Measurements from ENCODE around the gene GYS1.

The GYS1 gene

DNA sequence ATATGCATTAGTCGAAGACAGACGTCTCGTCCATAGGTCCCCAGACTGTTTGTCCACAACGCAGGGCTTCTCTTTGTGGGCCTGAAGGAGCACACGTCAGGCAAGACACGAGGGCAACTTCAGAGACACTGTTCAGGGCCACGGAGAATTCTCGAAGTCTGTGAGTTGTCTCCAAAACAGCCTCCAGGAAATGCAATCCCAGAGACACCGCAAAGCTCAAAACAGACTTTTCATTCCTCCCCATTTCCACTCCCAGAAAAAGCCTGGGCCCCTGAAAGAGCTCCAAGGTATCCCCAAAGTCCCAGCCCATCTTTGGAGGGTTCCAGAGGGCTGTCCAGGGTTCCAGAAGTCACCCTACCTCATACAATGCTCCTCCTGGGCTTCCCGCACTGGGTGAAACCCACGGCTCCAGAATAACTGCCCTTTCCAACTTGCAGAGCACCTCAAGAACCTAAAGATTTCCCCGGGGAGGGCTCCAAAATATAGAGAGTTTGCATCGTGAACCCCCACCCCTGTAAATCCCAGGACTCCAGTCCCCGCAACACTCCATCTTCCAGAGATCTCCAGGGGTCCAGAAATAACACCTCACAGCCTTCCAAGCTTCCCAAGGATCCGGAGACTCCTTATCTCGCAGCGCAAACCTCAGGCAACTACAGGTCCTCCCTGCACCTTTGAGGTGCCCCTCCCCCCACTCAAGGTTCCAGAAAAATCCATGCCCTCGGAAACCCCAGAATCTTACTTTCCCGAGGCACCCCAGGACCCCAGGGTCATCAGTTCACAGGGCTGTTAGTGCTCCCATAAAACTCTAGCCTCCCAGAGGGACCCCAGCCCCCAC is 28.7 kb downstream of the GYS1 start:
- Histone ChIP-seq H3K4me3 (ENCODE audit: low read depth, low read length) (peak overlapping the region; percentile 20; the same call in 1 of the 2 replicates), H3K27ac (peak overlapping the region; percentile 62), H3K27me3 (ENCODE audit: insufficient read depth, low read depth, severe bottlenecking) (no peaks in the 10 kb centered on the region), H3K9me3 (ENCODE audit: severe bottlenecking) (peaks cover 4% of the 10 kb centered on the region), H3K36me3 (peaks cover 45% of the 10 kb centered on the region)
- TF ChIP-seq CTCF (IDR thresholded peaks at IDR 0.05; ENCODE audit: low read depth, low read length): no peak
- no peak for DNase-seq

DNA sequence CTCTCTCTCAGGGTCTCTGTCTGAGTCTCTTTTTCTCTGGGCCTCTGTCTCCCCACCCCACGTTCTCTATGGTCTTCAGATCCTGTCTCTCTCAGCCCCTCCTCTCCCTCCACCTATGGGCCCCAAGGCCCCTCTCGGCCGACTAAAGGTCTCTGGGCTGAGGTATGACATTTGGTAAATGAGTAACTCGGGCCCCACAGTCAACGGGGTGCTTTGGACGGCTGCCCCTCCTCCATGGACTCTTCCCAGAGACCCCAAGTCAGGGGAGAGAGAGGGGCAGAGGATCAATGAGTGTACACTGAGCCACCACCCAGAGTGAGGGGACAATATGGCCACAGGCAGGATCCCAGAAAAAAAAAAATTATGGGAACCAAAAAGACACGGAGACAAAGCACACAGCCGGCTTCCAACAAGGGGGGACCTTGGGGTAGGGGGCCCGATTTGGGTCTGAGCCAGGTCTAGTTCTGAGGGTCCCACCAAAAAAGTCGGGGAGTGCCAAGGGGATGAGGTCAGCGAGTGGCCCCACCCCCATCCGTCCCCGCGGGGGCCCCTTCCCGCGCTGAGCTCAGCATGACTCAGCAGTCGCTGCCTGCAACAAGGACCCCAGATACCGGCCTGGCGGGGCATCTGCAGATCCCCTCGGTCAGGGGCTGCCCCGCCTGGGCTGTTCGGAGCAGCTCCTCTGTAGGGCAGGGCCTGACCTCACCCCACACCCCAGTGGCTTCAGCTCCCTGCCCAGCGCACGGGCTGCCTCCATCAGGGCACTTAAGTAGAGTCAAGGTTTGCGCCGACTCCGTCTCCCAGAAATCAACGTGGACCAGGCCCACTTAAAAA is 29.5 kb downstream of the GYS1 start:
- H3K4me3 ChIP-seq (ENCODE audit: low read depth, low read length): no peak overlapping the region
- TF ChIP-seq CTCF (IDR thresholded peaks at IDR 0.05; ENCODE audit: low read depth, low read length): no peak
- H3K9me3 ChIP-seq (ENCODE audit: severe bottlenecking): peaks cover 4% of the 10 kb centered on the region
- H3K36me3 ChIP-seq: peaks cover 40% of the 10 kb centered on the region
- H3K27ac ChIP-seq: peak overlapping the region; percentile 62
- H3K27me3 ChIP-seq (ENCODE audit: insufficient read depth, low read depth, severe bottlenecking): no peaks in the 10 kb centered on the region
- peak; percentile 30 for DNase-seq

GRCh38 chr19:48962849-48963165 is 30.3 kb downstream of the GYS1 start:
- peaks cover 34% of the 10 kb centered on the region for H3K36me3 ChIP-seq
- no peaks in the 10 kb centered on the region for H3K27me3 ChIP-seq (ENCODE audit: insufficient read depth, low read depth, severe bottlenecking)
- H3K4me3 ChIP-seq (ENCODE audit: low read depth, low read length): no peak overlapping the region
- no peak overlapping the region for H3K27ac ChIP-seq
- no peak for TF ChIP-seq CTCF (IDR thresholded peaks at IDR 0.05; ENCODE audit: low read depth, low read length)
- H3K9me3 ChIP-seq (ENCODE audit: severe bottlenecking): peaks cover 4% of the 10 kb centered on the region
- DNase-seq: no peak

GRCh38 chr19:48962029-48962848 is 30.9 kb downstream of the GYS1 start:
- Histone ChIP-seq H3K27ac (peak overlapping the region; percentile 19), H3K9me3 (ENCODE audit: severe bottlenecking) (peaks cover 4% of the 10 kb centered on the region), H3K36me3 (peaks cover 34% of the 10 kb centered on the region), H3K27me3 (ENCODE audit: insufficient read depth, low read depth, severe bottlenecking) (no peaks in the 10 kb centered on the region), H3K4me3 (ENCODE audit: low read depth, low read length) (no peak overlapping the region)
- DNase-seq: no peak
- no peak for TF ChIP-seq CTCF (IDR thresholded peaks at IDR 0.05; ENCODE audit: low read depth, low read length)

DNA sequence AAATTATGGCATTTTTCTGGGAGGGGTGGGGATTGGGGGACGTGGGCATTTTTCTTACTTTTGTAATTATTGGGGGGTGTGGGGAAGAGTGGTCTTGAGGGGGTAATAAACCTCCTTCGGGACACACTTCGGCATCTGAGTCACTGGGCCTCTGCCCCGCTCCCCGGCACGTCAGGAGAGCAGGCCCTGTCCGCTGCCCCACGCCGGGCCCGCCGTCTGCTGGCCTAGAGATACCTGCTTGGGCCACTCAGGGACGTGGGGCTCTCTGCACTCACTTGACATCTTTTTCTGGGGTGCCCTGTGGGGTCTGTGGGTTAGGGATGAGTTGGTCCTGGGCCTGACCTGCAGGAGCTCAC is 31.5 kb downstream of the GYS1 start:
- H3K4me3 ChIP-seq (ENCODE audit: low read depth, low read length): no peak overlapping the region
- H3K9me3 ChIP-seq (ENCODE audit: severe bottlenecking): peaks cover 4% of the 10 kb centered on the region
- no peak for DNase-seq
- no peaks in the 10 kb centered on the region for H3K27me3 ChIP-seq (ENCODE audit: insufficient read depth, low read depth, severe bottlenecking)
- H3K27ac ChIP-seq: peak overlapping the region; percentile 19; the same call in 1 of the 2 replicates
- peaks cover 29% of the 10 kb centered on the region for H3K36me3 ChIP-seq
- no peak for TF ChIP-seq CTCF (IDR thresholded peaks at IDR 0.05; ENCODE audit: low read depth, low read length)

Measured in WERI-Rb-1 (cell line).